Neural cell (in vitro differentiated cells): ENCODE results near the gene GOLGA6D.

ENCODE experiments used
- EP300 ChIP-seq: fragments of 450-650 bp; conservative IDR thresholded peaks from 2 replicates; pipeline ENCODE4 v1.6.1; 2014; ENCODE audit warnings: antibody characterized with exemption, mild to moderate bottlenecking, moderate library complexity; ENCODE audit not compliant: poor library complexity, severe bottlenecking
- EZH2 ChIP-seq: fragments of 200-600, 300-800 bp; shearing (Covaris generic), sonication (generic); IDR thresholded peaks from 2 replicates; pipeline ENCODE4 v1.6.1; 2014; ENCODE audit warnings: antibody characterized with exemption, low read length, borderline replicate concordance, mild to moderate bottlenecking; ENCODE audit not compliant: insufficient read depth, poor library complexity, severe bottlenecking
- RAD21 ChIP-seq: fragments of 450-650 bp; conservative IDR thresholded peaks from 2 replicates; pipeline ENCODE4 v1.6.1; 2014; ENCODE audit warnings: antibody characterized with exemption, mild to moderate bottlenecking, moderate library complexity
- TAF1 ChIP-seq: IDR thresholded peaks from 2 replicates; pipeline ENCODE4 v1.6.1; 2012; ENCODE audit warnings: low read depth
- TF ChIP-seq, protein P1 (sequence below): fragments of 450-650 bp; IDR thresholded peaks from 2 replicates; pipeline ENCODE4 v1.5.1; 2014; ENCODE audit warnings: antibody characterized with exemption, mild to moderate bottlenecking, moderate library complexity; ENCODE audit not compliant: poor library complexity, severe bottlenecking
- TF ChIP-seq, protein P2 (sequence below): IDR thresholded peaks from 2 replicates; pipeline ENCODE4 v1.6.1; 2012; ENCODE audit warnings: borderline replicate concordance

DNA sequence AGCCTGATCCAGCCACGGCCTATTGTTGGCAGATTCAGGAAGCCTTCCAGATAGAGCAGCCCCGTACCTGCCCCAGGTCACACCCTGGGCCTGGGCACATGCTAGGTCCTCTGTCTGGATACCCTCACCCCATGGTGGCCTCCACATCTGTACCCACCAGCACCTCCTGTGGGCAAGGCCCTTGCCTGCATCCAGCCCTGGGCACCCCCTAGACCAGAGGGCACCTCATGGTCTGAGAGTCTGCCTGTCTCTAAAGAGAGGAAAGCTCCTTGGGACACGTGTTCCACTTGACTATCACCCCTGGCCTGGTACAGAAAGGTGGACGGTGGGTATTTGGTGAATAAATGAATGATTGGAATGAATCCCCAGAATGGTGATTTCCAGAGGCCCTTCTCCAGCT is 44.4 kb downstream of the GOLGA6D start:
- TF ChIP-seq, protein P1, sequence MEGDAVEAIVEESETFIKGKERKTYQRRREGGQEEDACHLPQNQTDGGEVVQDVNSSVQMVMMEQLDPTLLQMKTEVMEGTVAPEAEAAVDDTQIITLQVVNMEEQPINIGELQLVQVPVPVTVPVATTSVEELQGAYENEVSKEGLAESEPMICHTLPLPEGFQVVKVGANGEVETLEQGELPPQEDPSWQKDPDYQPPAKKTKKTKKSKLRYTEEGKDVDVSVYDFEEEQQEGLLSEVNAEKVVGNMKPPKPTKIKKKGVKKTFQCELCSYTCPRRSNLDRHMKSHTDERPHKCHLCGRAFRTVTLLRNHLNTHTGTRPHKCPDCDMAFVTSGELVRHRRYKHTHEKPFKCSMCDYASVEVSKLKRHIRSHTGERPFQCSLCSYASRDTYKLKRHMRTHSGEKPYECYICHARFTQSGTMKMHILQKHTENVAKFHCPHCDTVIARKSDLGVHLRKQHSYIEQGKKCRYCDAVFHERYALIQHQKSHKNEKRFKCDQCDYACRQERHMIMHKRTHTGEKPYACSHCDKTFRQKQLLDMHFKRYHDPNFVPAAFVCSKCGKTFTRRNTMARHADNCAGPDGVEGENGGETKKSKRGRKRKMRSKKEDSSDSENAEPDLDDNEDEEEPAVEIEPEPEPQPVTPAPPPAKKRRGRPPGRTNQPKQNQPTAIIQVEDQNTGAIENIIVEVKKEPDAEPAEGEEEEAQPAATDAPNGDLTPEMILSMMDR = no peak
- no peak for TF ChIP-seq EZH2
- no peak for TF ChIP-seq RAD21
- no peak for TF ChIP-seq TAF1
- TF ChIP-seq EP300 = no peak
- TF ChIP-seq, protein P2, sequence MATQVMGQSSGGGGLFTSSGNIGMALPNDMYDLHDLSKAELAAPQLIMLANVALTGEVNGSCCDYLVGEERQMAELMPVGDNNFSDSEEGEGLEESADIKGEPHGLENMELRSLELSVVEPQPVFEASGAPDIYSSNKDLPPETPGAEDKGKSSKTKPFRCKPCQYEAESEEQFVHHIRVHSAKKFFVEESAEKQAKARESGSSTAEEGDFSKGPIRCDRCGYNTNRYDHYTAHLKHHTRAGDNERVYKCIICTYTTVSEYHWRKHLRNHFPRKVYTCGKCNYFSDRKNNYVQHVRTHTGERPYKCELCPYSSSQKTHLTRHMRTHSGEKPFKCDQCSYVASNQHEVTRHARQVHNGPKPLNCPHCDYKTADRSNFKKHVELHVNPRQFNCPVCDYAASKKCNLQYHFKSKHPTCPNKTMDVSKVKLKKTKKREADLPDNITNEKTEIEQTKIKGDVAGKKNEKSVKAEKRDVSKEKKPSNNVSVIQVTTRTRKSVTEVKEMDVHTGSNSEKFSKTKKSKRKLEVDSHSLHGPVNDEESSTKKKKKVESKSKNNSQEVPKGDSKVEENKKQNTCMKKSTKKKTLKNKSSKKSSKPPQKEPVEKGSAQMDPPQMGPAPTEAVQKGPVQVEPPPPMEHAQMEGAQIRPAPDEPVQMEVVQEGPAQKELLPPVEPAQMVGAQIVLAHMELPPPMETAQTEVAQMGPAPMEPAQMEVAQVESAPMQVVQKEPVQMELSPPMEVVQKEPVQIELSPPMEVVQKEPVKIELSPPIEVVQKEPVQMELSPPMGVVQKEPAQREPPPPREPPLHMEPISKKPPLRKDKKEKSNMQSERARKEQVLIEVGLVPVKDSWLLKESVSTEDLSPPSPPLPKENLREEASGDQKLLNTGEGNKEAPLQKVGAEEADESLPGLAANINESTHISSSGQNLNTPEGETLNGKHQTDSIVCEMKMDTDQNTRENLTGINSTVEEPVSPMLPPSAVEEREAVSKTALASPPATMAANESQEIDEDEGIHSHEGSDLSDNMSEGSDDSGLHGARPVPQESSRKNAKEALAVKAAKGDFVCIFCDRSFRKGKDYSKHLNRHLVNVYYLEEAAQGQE = no peak
